Measurements from ENCODE around the gene ART5.

The ART5 gene

GRCh38 chr11:3616721-3617460, 24.9 kb downstream of the ART5 start:
- no peak overlapping the region for H3K4me3 ChIP-seq (ENCODE audit: low read depth, low read length)
- no peak for TF ChIP-seq CTCF (IDR thresholded peaks at IDR 0.05; ENCODE audit: borderline replicate concordance, insufficient read depth, low read depth, low read length)

- no peak overlapping the region for H3K4me3 ChIP-seq (ENCODE audit: low read depth, low read length)
- TF ChIP-seq CTCF (IDR thresholded peaks at IDR 0.05; ENCODE audit: borderline replicate concordance, insufficient read depth, low read depth, low read length): no peak
Observed at GRCh38 chr11:3615998-3616397, 25.8 kb downstream of the ART5 start.

- no peak overlapping the region for H3K4me3 ChIP-seq (ENCODE audit: low read depth, low read length)
Observed at GRCh38 chr11:3614742-3615171, 27.0 kb downstream of the ART5 start.

GRCh38 chr11:3613998-3614741, 27.6 kb downstream of the ART5 start:
- no peak for TF ChIP-seq CTCF (IDR thresholded peaks at IDR 0.05; ENCODE audit: borderline replicate concordance, insufficient read depth, low read depth, low read length)
- no peak overlapping the region for H3K4me3 ChIP-seq (ENCODE audit: low read depth, low read length)

More at GRCh38 chr11:3614742-3615171, 27.0 kb downstream of the ART5 start:
- no peak for TF ChIP-seq CTCF (IDR thresholded peaks at IDR 0.05; ENCODE audit: borderline replicate concordance, insufficient read depth, low read depth, low read length)

GRCh38 chr11:3611976-3612678, 29.7 kb downstream of the ART5 start:
- no peak for TF ChIP-seq CTCF (IDR thresholded peaks at IDR 0.05; ENCODE audit: borderline replicate concordance, insufficient read depth, low read depth, low read length)

GRCh38 chr11:3610846-3611245, 30.9 kb downstream of the ART5 start:
- no peak for TF ChIP-seq CTCF (IDR thresholded peaks at IDR 0.05; ENCODE audit: borderline replicate concordance, insufficient read depth, low read depth, low read length)
- no peak overlapping the region for H3K4me3 ChIP-seq (ENCODE audit: low read depth, low read length)

More at GRCh38 chr11:3611976-3612678, 29.7 kb downstream of the ART5 start:
- no peak overlapping the region for H3K4me3 ChIP-seq (ENCODE audit: low read depth, low read length)

Data from GM12875 (cell line).